Measurements from ENCODE around the gene TYW1.
"Not testable (repeated sequence)": the region's sequence is repeated elsewhere in the genome, so short reads cannot be mapped to it uniquely, and the experiment has no call there.

TYW1 gene

GRCh38 chr7:67189801-67190465, 193.3 kb downstream of the TYW1 start:
- not testable (repeated sequence) for DNase-seq (ENCODE audit: low spot score)

- not testable (repeated sequence) for DNase-seq (ENCODE audit: low spot score)
Measured at GRCh38 chr7:67191002-67191720, 194.5 kb downstream of the TYW1 start.

DNA sequence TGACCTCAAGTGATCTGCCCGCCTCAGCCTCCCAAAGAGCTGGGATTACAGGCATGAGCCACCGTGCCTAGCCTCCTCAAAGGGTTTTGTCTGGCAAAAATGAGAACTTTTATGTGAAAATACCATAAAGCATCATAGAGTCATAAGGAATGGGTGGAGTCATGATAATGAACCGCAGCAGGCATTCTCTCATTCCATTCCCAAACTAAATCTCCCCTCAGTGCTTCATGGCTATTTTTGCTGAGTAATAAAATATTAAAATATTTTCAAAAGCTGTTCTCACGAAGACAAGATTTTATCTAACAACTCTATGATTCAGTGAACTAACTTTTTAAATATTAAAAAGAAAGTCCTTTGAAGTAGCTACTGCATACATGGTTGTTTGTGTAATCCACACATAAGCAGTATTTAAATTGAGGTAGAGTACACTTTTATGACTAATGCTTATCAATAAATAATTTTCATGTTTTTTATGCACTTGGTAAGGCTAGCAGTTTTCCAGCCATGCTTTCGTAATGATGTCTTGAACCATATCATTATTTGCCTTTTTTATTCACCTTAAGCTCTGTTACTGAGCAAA, 195.6 kb downstream of the TYW1 start:
- DNase-seq (ENCODE audit: low spot score), result not testable (repeated sequence)

DNA sequence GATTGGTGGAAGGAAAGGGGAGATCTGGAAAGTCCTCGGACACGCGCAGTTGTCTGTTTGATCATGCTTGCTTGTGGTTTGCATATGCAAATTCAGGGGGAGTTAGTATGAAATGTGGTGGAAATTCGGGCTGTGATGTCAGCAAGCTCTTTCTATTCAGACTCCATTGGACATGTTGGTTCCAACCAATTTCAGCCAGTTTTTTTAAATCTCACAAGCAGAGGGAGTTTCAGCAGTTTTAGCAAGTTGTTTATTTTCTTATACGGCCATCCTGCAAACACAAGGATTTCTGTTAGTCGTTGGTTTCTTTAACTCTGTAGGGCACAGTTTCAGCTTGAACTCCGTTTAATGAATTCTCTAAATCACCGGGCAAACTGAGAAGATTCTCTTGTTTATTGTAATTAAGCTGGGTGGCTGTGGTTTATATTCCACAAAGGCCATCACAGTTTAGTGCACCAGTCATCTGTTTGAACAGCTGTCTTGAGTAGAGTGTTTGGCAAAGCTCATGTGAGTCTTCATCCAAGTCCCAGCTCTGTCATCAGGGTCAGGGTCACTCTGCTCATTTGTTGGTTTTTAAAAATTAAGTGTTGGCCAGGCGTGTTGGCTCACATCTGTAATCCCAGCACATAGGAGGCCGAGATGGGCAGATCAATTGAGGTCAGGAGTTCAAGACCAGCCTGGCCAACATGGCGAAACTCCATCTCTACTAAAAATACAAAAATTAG, 196.4 kb downstream of the TYW1 start:
- peak; percentile 22 for DNase-seq (ENCODE audit: low spot score)

DNA sequence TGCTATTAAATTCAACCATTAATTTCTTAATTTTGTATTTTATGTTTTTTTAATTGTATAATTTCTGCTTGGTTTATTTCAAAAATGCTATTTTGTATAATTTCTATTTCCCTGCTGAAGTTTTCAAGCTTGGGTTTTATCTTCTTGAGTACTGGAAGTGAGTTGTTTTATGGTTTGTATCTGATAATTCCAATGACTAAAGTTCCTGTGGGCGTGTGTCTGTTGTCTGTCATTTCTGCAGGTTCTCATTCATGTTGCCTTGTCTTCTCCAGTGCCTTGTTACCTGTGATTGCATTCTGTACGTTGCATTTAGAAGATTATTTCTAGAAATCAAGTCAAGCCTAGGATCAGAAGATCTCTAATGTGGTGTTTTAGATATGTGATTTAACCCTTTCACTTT, 199.5 kb downstream of the TYW1 start:
- not testable (repeated sequence) for DNase-seq (ENCODE audit: low spot score)

DNA sequence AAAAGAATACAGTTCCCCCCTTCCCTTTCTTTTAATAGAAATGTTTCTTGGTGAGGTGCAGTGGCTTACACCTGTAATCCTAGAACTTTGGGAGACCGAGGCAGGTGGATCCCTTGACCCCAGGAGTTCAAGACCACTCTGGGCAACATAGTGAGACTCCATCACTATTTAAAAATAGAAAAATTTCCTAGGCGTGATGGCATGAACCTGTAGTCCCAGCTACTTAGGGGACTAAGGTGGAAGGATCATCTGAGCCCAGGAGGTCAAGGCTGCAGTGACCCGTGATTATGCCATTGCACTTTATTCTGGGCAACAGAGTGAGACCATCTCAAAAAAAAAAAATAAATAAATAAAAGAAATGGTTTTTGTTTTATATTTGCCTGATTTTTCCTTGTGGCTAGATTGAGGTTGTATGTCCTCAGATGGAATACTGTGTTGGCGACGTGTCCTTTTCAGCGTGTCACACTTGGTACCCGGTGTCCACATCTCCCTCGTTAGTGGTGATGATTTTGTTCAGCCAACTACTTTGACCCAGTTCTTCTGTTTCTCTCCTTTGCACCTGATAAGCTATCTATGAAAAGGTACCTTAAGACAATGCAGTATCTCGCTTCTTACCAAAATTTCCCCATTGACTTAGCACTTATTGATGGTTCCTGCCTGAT, 202.4 kb downstream of the TYW1 start:
- DNase-seq (ENCODE audit: low spot score), result not testable (repeated sequence)

- not testable (repeated sequence) for DNase-seq (ENCODE audit: low spot score)
Measured at GRCh38 chr7:67205772-67206171, 209.1 kb downstream of the TYW1 start.

GRCh38 chr7:67206452-67206851, 209.8 kb downstream of the TYW1 start:
- no peak for DNase-seq (ENCODE audit: low spot score)

- DNase-seq (ENCODE audit: low spot score), result not testable (repeated sequence)
Measured at GRCh38 chr7:67208656-67209055, 212.0 kb downstream of the TYW1 start.

DNA sequence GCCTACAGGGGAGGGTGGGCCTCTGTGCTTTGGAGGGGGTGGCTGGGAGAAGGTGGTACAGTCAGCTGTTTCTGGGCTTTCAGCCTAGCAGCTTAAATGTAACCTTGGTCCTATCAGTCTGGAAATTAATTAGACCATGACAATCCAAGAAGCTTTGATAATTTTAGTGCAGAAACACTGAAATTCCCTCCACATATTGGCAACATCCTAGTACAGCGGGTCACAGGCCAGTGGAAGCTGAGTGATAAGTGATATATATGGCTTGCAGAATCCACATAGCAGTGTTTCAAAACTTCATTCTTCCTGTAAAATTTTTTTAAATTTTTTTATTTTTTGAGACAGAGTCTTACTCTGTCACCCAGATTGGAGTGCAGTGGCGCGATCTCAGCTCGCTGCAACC, 212.6 kb downstream of the TYW1 start:
- DNase-seq (ENCODE audit: low spot score), result no peak

DNA sequence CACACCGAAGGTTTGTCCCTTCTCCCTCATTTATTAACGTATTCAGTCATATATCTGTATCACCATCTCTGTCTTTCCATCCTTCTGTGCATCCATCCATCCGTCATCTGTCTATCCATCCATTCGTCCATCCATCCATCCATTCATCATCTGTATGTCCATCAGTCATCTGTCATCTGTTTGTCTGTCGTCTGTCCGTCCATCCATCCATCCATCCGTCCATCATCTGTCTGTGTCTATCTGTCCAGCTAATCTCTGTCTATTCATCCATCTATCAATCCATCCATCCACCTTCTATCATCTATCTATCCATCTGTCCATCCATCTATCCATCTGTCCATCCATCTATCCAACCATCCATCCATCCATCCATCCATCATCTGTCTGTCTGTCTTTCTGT, 213.9 kb downstream of the TYW1 start:
- DNase-seq (ENCODE audit: low spot score), result no peak

GRCh38 chr7:67211650-67212330, 215.2 kb downstream of the TYW1 start:
- not testable (repeated sequence) for DNase-seq (ENCODE audit: low spot score)

GRCh38 chr7:67213038-67213437, 216.4 kb downstream of the TYW1 start:
- DNase-seq (ENCODE audit: low spot score), result not testable (repeated sequence)

DNA sequence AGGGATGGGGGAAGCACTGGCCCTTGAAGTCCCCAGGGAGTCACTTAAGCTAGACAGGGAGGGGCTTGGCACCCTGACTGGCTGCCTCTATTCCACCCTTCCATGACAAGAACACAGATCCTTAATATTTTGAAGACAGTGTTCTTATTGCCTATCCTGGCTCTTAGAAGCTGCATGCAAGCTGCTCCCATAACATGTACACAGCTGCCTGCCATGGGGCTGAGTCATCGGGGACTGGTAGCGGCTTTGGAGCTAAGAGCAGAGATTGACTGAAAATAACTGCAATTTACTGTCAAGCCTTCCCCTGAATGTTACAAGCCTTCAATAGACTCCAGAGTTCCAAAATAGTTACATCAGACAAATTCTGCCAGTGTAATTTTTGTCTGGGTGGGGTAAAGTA, 226.9 kb downstream of the TYW1 start:
- DNase-seq (ENCODE audit: low spot score), result peak; percentile 66

DNA sequence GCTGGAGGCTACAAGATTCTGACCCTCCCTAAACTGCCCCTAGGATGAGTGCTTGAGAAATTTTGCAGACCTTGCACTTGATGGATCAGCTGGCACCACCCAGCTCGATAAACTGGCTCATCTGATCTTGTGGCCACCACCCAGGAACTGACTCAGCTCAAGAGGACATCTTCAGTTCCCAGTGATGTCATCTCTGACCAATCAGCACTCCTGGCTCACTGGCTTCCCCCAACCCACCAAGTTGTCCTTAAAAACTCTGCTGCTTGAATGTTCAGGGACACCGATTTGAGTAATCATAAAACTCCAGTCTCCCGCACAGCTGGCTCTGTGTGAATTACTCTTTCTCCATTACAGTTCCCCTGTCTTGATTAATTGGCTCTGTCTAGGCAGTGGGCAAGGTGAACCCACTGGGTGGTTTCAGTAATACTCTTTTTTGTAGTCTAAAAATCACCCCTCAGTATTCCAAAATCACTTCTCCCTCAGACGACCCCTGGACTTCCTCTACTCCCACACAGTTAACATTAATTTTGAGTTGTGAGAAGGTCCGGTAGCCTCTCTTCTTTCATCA, 229.8 kb downstream of the TYW1 start:
- DNase-seq (ENCODE audit: low spot score), result not testable (repeated sequence)

DNA sequence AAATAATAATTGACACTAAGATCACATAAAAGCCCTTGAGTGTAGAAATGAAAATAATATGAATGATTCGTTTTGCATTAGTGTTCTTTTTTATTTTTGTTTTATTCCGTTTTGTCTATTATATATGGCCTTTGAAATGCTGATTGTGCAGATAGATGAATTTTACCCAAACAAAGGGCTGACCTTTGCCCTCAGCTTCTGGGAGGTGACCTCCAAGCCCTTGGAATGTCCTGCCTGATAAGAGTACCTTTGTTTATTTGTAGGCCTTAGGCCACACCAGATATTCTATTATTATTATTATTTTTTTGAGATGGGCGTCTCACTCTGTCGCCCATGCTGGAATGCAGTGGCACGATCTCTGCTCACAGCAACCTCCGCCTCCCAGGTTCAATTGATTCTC, 230.3 kb downstream of the TYW1 start:
- DNase-seq (ENCODE audit: low spot score), result not testable (repeated sequence)

DNA sequence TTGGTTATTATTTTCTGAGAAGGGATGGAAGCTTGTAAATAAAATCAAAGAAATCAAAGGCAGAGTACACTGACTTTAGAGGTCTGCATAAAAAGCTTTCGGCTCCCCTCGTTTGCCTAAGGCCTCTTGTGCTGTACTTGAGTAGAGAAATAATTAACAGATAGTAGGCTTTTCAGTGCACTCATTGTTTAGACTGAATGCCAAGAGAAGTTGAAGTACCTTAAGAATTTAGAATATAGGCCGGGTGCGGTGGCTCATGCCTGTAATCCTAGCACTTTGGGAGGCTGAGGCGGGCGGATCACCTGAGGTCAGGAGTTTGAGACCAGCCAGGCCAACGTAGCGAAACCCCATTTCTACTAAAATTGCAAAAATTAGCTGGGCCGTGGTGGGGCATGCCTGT, 232.4 kb downstream of the TYW1 start:
- DNase-seq (ENCODE audit: low spot score), result not testable (repeated sequence)

GRCh38 chr7:67230029-67230428, 233.4 kb downstream of the TYW1 start:
- DNase-seq (ENCODE audit: low spot score), result not testable (repeated sequence)

DNA sequence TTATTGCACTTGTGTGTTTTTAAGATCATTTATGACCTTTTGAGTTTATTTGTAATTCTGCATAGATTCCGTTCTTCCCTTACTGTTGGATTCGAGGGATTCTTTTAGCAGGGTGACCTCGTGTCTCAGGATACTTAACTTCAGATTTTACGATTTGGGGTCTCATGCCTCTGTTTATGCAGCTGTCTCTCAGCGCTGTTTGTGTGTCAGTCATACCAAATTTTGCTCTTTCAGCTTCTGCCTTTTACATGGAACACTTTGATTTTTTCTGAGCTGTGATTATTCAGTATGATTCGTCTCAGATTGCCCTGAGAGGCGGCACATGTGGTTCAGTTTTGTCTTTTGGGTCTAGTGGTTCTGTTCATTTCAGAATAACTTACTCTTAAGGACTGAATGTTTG, 236.9 kb downstream of the TYW1 start:
- not testable (repeated sequence) for DNase-seq (ENCODE audit: low spot score)

DNA sequence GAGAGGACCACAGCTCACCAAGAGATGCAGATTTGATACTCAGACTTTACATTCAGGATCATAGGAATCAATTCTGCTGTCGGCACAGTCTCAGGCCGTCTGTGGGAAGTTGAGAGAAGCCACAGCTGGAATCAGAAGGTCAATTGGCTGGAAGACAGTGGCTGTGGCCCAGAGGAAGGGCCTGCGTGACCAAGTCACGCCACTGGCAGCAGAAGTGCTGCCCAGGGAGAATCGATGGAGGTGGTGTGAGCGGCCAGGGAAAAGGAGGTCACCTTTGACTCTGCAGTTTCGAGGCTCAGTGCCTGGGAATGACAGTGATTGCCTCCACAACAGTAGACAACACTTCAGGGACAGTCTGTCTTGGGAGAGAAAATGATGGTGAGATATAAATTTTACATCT, 239.6 kb downstream of the TYW1 start:
- not testable (repeated sequence) for DNase-seq (ENCODE audit: low spot score)

DNA sequence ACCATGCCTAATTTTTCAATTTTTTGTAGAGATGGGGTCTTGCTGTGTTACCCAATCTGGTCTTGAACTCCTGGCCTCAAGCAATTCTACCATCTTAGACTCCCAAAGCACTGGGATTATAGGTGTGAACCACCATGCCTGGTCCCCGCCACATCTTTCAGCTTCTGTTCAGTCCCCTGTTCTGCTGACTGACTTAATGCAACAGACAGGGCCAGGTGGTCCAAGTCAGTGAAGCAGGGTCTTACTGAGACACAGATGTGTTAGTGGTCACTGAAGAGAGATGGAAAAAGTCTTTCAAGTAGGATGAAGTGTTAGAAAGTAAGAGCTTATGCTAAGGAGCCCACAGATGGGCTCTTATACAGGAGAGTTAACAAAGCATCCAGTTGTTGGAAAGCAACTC, 246.2 kb downstream of the TYW1 start:
- DNase-seq (ENCODE audit: low spot score), result not testable (repeated sequence)

Data from AG20443 (cell line).